Transverse colon (tissue), 3 donors: ENCODE results near the gene KPNB1.

Experiments
- CTCF ChIP-seq, 5 experiments: fragments of 200-600 bp in 3 of 5; fragments of 450-650 bp in 2 of 5; sonication (generic) in 3 of 5; IDR thresholded peaks; 1 replicate in 2 of 5; 2 replicates in 3 of 5; pipeline ENCODE4 v1.5.1; 2016 to 2017; ENCODE audit warnings: antibody characterized with exemption in 5 of 5, inconsistent platforms in 3 of 5, mild to moderate bottlenecking in 2 of 5, moderate library complexity in 1 of 5
- EP300 ChIP-seq: sonication (generic); formaldehyde crosslinking; IDR thresholded peaks from one replicate; pipeline ENCODE4 v1.6.1; 2017; ENCODE audit warnings: antibody characterized with exemption, low read depth

GRCh38 chr17:47701608-47702007 lies 51.9 kb downstream of the KPNB1 start:
- TF ChIP-seq EP300 (no peak), CTCF (IDR thresholded peaks at IDR 0.05) (no peak)
